IMR-90 (cell line): Measurements from ENCODE around the gene MARF1. TPM values are rescaled to one million over a fixed set of nuclear protein-coding genes. Genes with fewer than 3 reads are reported as not detected.

ENCODE experiments used
- ATAC-seq: fragments of 200-7000 bp; cut with Tn5 transposase; 2 replicates; pipeline ENCODE4 v1.9.1; 2020; ENCODE audit warnings: low read depth, mild to moderate bottlenecking, moderate library complexity
- BruUV-seq: library from RNA; stranded (reverse); fragments of 400-500 nt; replicated peaks from 2 replicates; lab custom pipeline; 2021; lab: Mats Ljungman, UMichigan
- CTCF ChIA-PET: fragments of 300-600 bp; formaldehyde crosslinking; extraction: SDS; loops from one replicate; lab custom pipeline; 2021; ENCODE audit warnings: antibody characterized with exemption; lab: Yijun Ruan, JAX
- POLR2A ChIA-PET: fragments of 300-600 bp; sonication (Branson Sonifier 250); formaldehyde crosslinking; loops from one replicate; lab custom pipeline; 2022; ENCODE audit warnings: antibody characterized with exemption; ENCODE audit not compliant: unreplicated experiment; lab: Charles Lee
- DNase-seq: peaks from one replicate; pipeline ENCODE4 v3.0.0; 2013
- H2AFZ ChIP-seq: replicated peaks from 2 replicates; pipeline ENCODE3; 2013; ENCODE audit warnings: low read length, mild to moderate bottlenecking; ENCODE audit not compliant: poor library complexity
- H2AK5ac ChIP-seq: 2 replicates; pipeline ENCODE4 v1.6.1; 2013; ENCODE audit warnings: low read depth, low read length, inconsistent platforms
- H2AK9ac ChIP-seq: replicated peaks from 2 replicates; pipeline ENCODE3; 2013; ENCODE audit warnings: mild to moderate bottlenecking, low read depth, low read length, moderate library complexity; ENCODE audit not compliant: poor library complexity
- H2BK120ac ChIP-seq: 2 replicates; pipeline ENCODE4 v1.6.1; 2013; ENCODE audit warnings: low read depth, low read length, inconsistent platforms
- H2BK15ac ChIP-seq: 3 replicates; pipeline ENCODE4 v1.6.1; 2013; ENCODE audit warnings: low read depth, low read length, inconsistent platforms
- H2BK20ac ChIP-seq: 2 replicates; pipeline ENCODE4 v1.6.1; 2013; ENCODE audit warnings: low read depth, mild to moderate bottlenecking, inconsistent platforms, low read length, moderate library complexity
- H2BK5ac ChIP-seq: 2 replicates; pipeline ENCODE4 v1.6.1; 2013; ENCODE audit warnings: mild to moderate bottlenecking, low read depth, low read length, inconsistent platforms; ENCODE audit not compliant: poor library complexity, severe bottlenecking
- H3K14ac ChIP-seq: replicated peaks from 2 replicates; pipeline ENCODE4 v1.6.1; 2013; ENCODE audit warnings: low read depth, low read length, inconsistent platforms
- H3K18ac ChIP-seq: 2 replicates; pipeline ENCODE4 v1.6.1; 2013; ENCODE audit warnings: low read depth, low read length, control low read depth
- H3K23ac ChIP-seq: 2 replicates; pipeline ENCODE4 v1.6.1; 2013; ENCODE audit warnings: low read depth, low read length, inconsistent platforms
- H3K27ac ChIP-seq: 2 replicates; pipeline ENCODE4 v1.5.1; 2013; ENCODE audit warnings: mild to moderate bottlenecking, control low read depth, low read length; ENCODE audit not compliant: insufficient read depth
- H3K27me3 ChIP-seq: 2 replicates; pipeline ENCODE4 v1.6.1; 2013; ENCODE audit warnings: low read length; ENCODE audit not compliant: control insufficient read depth, insufficient read depth
- H3K36me3 ChIP-seq: 2 replicates; pipeline ENCODE4 v1.6.1; 2013; ENCODE audit warnings: low read length, mixed read lengths; ENCODE audit not compliant: control insufficient read depth, insufficient read depth
- H3K4ac ChIP-seq: 2 replicates; pipeline ENCODE4 v1.6.1; 2013; ENCODE audit warnings: low read depth, low read length, inconsistent platforms
- H3K4me1 ChIP-seq: 2 replicates; pipeline ENCODE4 v1.6.1; 2013; ENCODE audit warnings: low read length, mixed read lengths; ENCODE audit not compliant: control insufficient read depth, insufficient read depth
- H3K4me2 ChIP-seq: 2 replicates; pipeline ENCODE4 v1.6.1; 2013; ENCODE audit warnings: low read depth, mild to moderate bottlenecking, control low read depth, low read length, moderate library complexity
- H3K4me3 ChIP-seq: 2 replicates; pipeline ENCODE4 v1.5.1; 2013; ENCODE audit warnings: low read depth, mild to moderate bottlenecking, control low read depth, low read length, moderate library complexity; ENCODE audit not compliant: insufficient read depth
- H3K56ac ChIP-seq: 2 replicates; pipeline ENCODE4 v1.6.1; 2013; ENCODE audit warnings: low read length, inconsistent platforms; ENCODE audit not compliant: insufficient read depth; ENCODE audit errors: extremely low read depth
- H3K79me1 ChIP-seq, 2 experiments: 2 replicates each; pipeline ENCODE4 v1.6.1; 2013; ENCODE audit warnings: low read length in 2 of 2, inconsistent platforms in 1 of 2, low read depth in 1 of 2
- H3K9ac ChIP-seq: 2 replicates; pipeline ENCODE4 v1.6.1; 2013; ENCODE audit warnings: low read depth, low read length, control low read depth
- H3K9me1 ChIP-seq: 2 replicates; pipeline ENCODE4 v1.6.1; 2013; ENCODE audit warnings: low read length, inconsistent platforms; ENCODE audit not compliant: insufficient read depth
- H3K9me3 ChIP-seq: 2 replicates; pipeline ENCODE4 v1.6.1; 2013; ENCODE audit warnings: low read length; ENCODE audit not compliant: control insufficient read depth, insufficient read depth
- H4K20me1 ChIP-seq: 2 replicates; pipeline ENCODE4 v1.6.1; 2013; ENCODE audit warnings: low read length, inconsistent platforms; ENCODE audit not compliant: insufficient read depth
- H4K5ac ChIP-seq: 2 replicates; pipeline ENCODE4 v1.6.1; 2013; ENCODE audit warnings: mild to moderate bottlenecking, low read depth, low read length, control low read depth
- H4K8ac ChIP-seq, 2 experiments: 2 replicates each; pipeline ENCODE4 v1.6.1; 2013; ENCODE audit warnings: low read depth in 2 of 2, low read length in 2 of 2, control low read depth in 1 of 2, inconsistent platforms in 1 of 2
- H4K91ac ChIP-seq: 2 replicates; pipeline ENCODE4 v1.6.1; 2013; ENCODE audit warnings: low read depth, low read length, inconsistent platforms; ENCODE audit not compliant: insufficient read depth
- BHLHE40 ChIP-seq: fragments of 150-350 bp; IDR thresholded peaks from 2 replicates; pipeline ENCODE4 v1.6.1; 2016; ENCODE audit warnings: mild to moderate bottlenecking, low read depth, low read length
- CEBPB ChIP-seq: IDR thresholded peaks from 2 replicates; pipeline ENCODE4 v1.6.1; 2012; ENCODE audit warnings: low read depth, low read length, improper control_type of control experiment
- CHD1 ChIP-seq: IDR thresholded peaks from 2 replicates; pipeline ENCODE4 v1.6.1; 2012; ENCODE audit warnings: low read depth, low read length, improper control_type of control experiment
- CTCF ChIP-seq: conservative IDR thresholded peaks from 2 replicates; pipeline ENCODE4 v1.5.1; 2012; ENCODE audit warnings: mild to moderate bottlenecking, low read depth, low read length, improper control_type of control experiment
- FOS ChIP-seq: fragments of 150-350 bp; IDR thresholded peaks from 2 replicates; pipeline ENCODE4 v1.6.1; 2016; ENCODE audit warnings: low read depth, low read length
- POLR2A ChIP-seq: IDR thresholded peaks from 2 replicates; pipeline ENCODE4 v1.6.1; 2012; ENCODE audit warnings: mild to moderate bottlenecking, low read depth, low read length
- RAD21 ChIP-seq: IDR thresholded peaks from 2 replicates; pipeline ENCODE4 v1.6.1; 2012; ENCODE audit warnings: low read length, improper control_type of control experiment
- RCOR1 ChIP-seq: IDR thresholded peaks from 2 replicates; pipeline ENCODE4 v1.6.1; 2012; ENCODE audit warnings: mild to moderate bottlenecking, low read length, improper control_type of control experiment; ENCODE audit not compliant: insufficient replicate concordance
- RFX5 ChIP-seq: IDR thresholded peaks from 2 replicates; pipeline ENCODE4 v1.8.0; 2012; ENCODE audit warnings: low read depth, mild to moderate bottlenecking, low read length, moderate library complexity
- WGBS, 2 experiments: methylation state at CpG; one replicate each; pipeline versions ENCODE4 v1.1.5 to v1.1.7; 2013; ENCODE audit warnings: missing lambda C conversion rate in 2 of 2; ENCODE audit not compliant: insufficient read length in 1 of 2; ENCODE audit errors: extremely low coverage in 2 of 2; 5-methylcytosine and 5-hydroxymethylcytosine counted together
- dilution Hi-C: fragments of 300-500 bp; cut with HindIII; formaldehyde crosslinking; loops from one replicate; pipeline ENCODE4 v1.14.3; 2018; ENCODE audit warnings: low sequenced_read_pairs; ENCODE audit not compliant: unreplicated experiment
- in situ Hi-C: fragments of 300-500 bp; cut with MboI; formaldehyde crosslinking; loops from 3 replicates; pipeline ENCODE4 v1.14.3; 2019; ENCODE audit warnings: low sequenced_read_pairs, inconsistent platforms, mixed read lengths
- intact Hi-C: fragments of 100-400 bp; cut with micrococcal nuclease; formaldehyde crosslinking; loops from 2 replicates; pipeline ENCODE4 v1.10.0; 2022
- polyA plus RNA-seq, 3 experiments: library from polyadenylated mRNA; depleted of rRNA; stranded (reverse); fragments of >200 nt; gene quantifications; 2 replicates each; pipeline ENCODE4 v1.2.3, GENCODE V29; 2012; ENCODE audit warnings: low replicate concordance in 1 of 3
- total RNA-seq: library from RNA; depleted of rRNA; stranded (reverse); fragments of >200 nt; gene quantifications from 2 replicates; pipeline ENCODE4 v1.2.3, GENCODE V29; 2012

The MARF1 gene
- total and polyA plus RNA-seq, 2 of the 4 experiments (the other 2 are of a cell fraction): 9.0 to 12.9 TPM

- Histone ChIP-seq H2BK15ac (no peak overlapping the region), H2AK5ac (no peak overlapping the region), H4K5ac (no peak overlapping the region), H3K23ac (no peak overlapping the region), H3K56ac (no peak overlapping the region), H3K4me2 (no peak overlapping the region), H2AFZ (no peak overlapping the region), H4K20me1 (no peaks in the 10 kb centered on the region), H3K4me1 (peaks cover 2% of the 10 kb centered on the region; the same call in 1 of the 2 replicates), H3K18ac (no peak overlapping the region), H3K4me3 (no peak overlapping the region), H4K8ac (no peak overlapping the region), H2BK5ac (no peak overlapping the region), H3K9ac (no peak overlapping the region), H3K9me3 (no peaks in the 10 kb centered on the region), H3K27ac (no peak overlapping the region), H2BK20ac (no peak overlapping the region), H3K9me1 (no peaks in the 10 kb centered on the region), H3K27me3 (no peaks in the 10 kb centered on the region), H2AK9ac (no peak overlapping the region), H4K91ac (no peak overlapping the region), H2BK120ac (no peak overlapping the region), H3K36me3 (peaks cover 10% of the 10 kb centered on the region; the same call in 1 of the 2 replicates), H3K79me1 (peaks cover 0 to 5% of the 10 kb centered on the region in 2 experiments; a peak in 3 of 4 replicates), H3K14ac (no peak overlapping the region), H3K4ac (no peak overlapping the region)
- no peak for ATAC-seq
- in situ Hi-C loops: loop anchor here (10.0 kb wide), 1 partner anchor 134 kb away; no protein-coding TSS in a partner anchor
- ChIA-PET CTCF (no interaction called here), POLR2A (no interaction called here)
- 80% methylated on average over 1 of the region's 4 CpGs; no CpG with 5 or more reads in 1 of the 2 experiments for WGBS, 2 experiments
- TF ChIP-seq CEBPB: no peak
- no peak for TF ChIP-seq POLR2A
- no peak for TF ChIP-seq BHLHE40
- no peak for TF ChIP-seq RAD21
- no peak for TF ChIP-seq FOS
- no peak for TF ChIP-seq CTCF
- TF ChIP-seq RFX5: no peak
- no peak for TF ChIP-seq RCOR1
- no peak for TF ChIP-seq CHD1
- dilution Hi-C loops: no loop called here
- BruUV-seq: no TSS peak
- intact Hi-C loops: no loop called here
- no peak for DNase-seq
These were observed 83.8 kb downstream of the MARF1 start for GRCh38 chr16:15559176-15559575.
